ENCODE measurements around the gene CNTRL.

DNA sequence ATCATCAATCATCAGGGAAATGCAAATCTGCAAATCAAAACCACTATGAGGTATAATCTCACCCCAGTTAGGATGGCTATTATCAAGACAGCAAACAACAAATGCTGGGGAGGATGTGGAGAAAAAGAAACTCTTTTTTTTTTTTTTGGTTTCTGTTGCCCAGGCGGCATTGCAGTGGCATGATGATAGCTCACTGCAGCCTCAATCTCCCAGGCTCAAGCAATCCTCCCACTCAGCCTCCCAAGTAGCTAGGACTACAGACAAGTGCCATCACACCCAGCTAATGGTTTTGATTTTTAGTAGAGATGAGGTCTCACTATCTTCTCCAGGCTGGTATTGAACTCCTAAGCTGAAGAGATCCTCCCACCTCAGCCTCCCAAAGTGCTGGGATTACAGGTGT lies 5.4 kb upstream of the CNTRL start:
- TF ChIP-seq, protein P1, sequence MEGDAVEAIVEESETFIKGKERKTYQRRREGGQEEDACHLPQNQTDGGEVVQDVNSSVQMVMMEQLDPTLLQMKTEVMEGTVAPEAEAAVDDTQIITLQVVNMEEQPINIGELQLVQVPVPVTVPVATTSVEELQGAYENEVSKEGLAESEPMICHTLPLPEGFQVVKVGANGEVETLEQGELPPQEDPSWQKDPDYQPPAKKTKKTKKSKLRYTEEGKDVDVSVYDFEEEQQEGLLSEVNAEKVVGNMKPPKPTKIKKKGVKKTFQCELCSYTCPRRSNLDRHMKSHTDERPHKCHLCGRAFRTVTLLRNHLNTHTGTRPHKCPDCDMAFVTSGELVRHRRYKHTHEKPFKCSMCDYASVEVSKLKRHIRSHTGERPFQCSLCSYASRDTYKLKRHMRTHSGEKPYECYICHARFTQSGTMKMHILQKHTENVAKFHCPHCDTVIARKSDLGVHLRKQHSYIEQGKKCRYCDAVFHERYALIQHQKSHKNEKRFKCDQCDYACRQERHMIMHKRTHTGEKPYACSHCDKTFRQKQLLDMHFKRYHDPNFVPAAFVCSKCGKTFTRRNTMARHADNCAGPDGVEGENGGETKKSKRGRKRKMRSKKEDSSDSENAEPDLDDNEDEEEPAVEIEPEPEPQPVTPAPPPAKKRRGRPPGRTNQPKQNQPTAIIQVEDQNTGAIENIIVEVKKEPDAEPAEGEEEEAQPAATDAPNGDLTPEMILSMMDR (IDR thresholded peaks at IDR 0.05 in 8 of 11, conservative IDR thresholded peaks at IDR 0.05 in 3 of 11) = no peak
- no peak for TF ChIP-seq POLR2AphosphoS5 (IDR thresholded peaks at IDR 0.05)
